ENCODE measurements around the gene ZBTB37. TPM values are rescaled to one million over a fixed set of nuclear protein-coding genes. Genes with fewer than 3 reads are reported as not detected.

ZBTB37 gene
- 0.59 and 1.5 TPM in 2 replicates for polyA plus RNA-seq

DNA sequence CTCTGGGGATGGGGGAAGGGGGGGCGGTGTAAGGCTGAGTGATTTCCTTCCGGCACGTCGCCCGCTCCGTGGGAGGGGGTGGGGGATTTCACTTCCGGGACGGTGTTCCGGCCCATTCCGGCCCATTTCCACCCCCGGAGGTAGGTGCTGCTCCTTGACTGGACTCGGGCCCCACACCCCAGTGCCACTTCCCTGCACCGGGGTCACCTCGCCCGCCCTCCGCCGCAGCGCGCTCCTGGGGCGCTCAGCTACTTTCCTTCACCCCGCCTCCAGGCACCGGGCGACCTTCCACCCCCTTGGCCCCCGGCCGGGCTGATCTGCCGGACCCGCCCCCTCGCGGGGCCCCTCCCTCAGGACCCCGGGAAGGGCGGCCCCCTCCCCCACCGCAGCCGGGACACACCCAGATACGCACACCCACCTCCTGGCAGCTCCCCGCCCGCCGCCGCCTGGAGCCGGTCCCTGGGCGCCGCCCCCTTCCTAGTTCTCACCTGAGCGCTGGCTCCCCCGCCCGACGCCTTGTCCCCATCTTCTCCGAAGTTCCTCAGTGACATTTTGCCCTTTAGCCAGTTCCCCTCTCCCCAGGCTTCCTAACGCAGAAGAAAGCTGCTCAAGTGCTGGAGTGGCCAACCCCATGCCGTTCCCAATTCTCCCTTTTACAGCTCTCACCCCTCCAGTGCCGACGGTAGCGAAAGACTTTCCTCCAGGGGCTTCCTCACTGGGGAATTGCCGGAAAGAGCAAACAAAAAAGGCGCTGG lies at the start of gene ZBTB37:
TSS of gene ZBTB37 (plus strand) at position 115 of the 755 bp plus-strand sequence. CDS start 1,846 bp downstream, outside the sequence.

GRCh38 chr1:173824315-173825081 lies 43.7 kb upstream of the ZBTB37 start, which contains the start of the genes CENPL and DARS2:
TSS of gene CENPL (minus strand) at chr1:173824883. CDS start at chr1:173811299, 13,584 bp downstream.
TSS of gene DARS2 (plus strand) at chr1:173824673. CDS start at chr1:173825230, 557 bp downstream.

GRCh38 chr1:173867753-173868265 lies 371 bp upstream of the ZBTB37 start, which contains the start of gene GAS5:
TSS of gene GAS5 (minus strand) at chr1:173867989.

GRCh38 chr1:173917149-173917548 lies 49.0 kb downstream of the ZBTB37 start, which contains the start of gene SERPINC1:
TSS of gene SERPINC1 (minus strand) at chr1:173917327. CDS start at chr1:173917259, 68 bp downstream.

Other genes with a start within 250 kb of the ZBTB37 start
- not detected in 2 replicates for gene TEX50, start 233.0 kb upstream of the ZBTB37 start, polyA plus RNA-seq
- gene ANKRD45, start 198.5 kb upstream of the ZBTB37 start, polyA plus RNA-seq, result 3.6 and 6.0 TPM in 2 replicates
- 16.8 and 29.7 TPM in 2 replicates for gene KLHL20, start 153.4 kb upstream of the ZBTB37 start, polyA plus RNA-seq
- 5.3 and 6.8 TPM in 2 replicates for gene DARS2, start 43.7 kb upstream of the ZBTB37 start, polyA plus RNA-seq
- gene CENPL, start 43.5 kb upstream of the ZBTB37 start, polyA plus RNA-seq, result 0.90 and 1.2 TPM in 2 replicates
- 192 and 225 TPM in 2 replicates for gene GAS5, start 391 bp upstream of the ZBTB37 start, polyA plus RNA-seq
- gene SERPINC1, start 48.9 kb downstream of the ZBTB37 start, polyA plus RNA-seq, result not detected in 2 replicates
- 8.2 and 8.8 TPM in 2 replicates for gene RC3H1, start 154.0 kb downstream of the ZBTB37 start, polyA plus RNA-seq